ENCODE measurements around the gene MAN1A1.
A peak's percentile ranks its signal among the peaks of the same experiment; 100 is the strongest.
"Not testable (repeated sequence)": the region's sequence is repeated elsewhere in the genome, so short reads cannot be mapped to it uniquely, and the experiment has no call there.

Gene MAN1A1

DNA sequence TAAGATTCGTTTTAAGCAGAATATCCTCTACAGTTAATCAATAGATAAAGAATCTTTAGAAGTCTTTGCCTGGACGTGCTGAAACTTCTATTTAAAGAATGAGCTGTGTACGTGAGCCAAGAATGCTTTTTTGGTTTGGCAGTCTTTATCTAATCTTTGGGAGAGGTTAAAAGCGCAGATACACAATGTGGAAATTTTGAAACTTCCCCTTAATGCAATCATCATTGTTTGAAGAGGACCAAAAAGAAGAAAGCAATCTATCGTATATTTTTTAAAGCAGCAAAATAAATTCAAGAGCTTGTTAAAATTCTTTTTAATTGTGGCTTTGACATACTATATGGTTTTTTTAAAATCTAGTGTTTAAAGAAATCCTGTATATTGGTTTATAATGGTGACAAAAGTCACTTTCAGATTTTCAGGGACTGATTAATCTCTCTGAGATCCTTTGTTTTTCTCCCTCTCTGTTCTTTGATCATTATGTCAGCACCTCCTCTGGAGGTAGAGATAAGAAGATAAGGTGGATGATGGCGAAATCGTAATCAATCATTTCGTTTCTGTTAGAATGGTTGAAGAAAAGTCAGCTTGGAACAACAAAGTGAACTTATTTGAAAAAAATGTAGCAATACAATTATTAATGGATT, 179.0 kb downstream of the MAN1A1 start:
- DNase-seq: peak; percentile 41

DNA sequence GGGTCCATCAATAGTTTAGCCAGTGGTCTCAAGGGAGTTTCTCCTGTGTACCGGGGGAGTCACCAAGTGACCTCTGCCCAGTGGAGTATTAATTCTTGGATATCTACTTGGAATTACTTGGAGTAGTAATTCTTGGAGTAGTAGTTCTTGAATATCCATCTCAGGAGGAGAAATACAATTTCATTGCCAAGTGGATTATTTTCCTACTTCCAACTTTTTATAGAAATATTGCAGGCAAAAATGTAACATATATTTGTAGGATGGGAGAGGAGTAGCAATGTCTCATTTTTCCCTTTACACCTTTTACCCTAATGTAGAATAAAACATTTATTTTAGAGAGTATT, 179.5 kb downstream of the MAN1A1 start:
- no peak for DNase-seq

DNA sequence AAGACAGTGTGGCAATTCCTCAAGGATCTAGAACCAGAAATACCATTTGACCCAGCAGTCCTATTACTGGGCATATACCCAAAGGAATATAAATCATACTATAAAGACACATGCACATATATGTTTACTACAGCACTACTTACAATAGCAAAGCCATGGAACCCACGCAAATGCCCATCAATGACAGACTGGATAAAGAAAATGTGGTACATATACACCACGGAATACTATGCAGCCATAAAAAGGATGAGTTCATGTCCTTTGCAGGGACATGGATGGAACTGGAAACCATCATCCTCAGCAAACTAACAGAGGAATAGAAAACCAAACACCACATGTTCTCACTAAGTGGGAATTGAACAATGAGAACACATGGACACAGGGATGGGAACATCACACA, 180.2 kb downstream of the MAN1A1 start:
- DNase-seq: not testable (repeated sequence)

DNA sequence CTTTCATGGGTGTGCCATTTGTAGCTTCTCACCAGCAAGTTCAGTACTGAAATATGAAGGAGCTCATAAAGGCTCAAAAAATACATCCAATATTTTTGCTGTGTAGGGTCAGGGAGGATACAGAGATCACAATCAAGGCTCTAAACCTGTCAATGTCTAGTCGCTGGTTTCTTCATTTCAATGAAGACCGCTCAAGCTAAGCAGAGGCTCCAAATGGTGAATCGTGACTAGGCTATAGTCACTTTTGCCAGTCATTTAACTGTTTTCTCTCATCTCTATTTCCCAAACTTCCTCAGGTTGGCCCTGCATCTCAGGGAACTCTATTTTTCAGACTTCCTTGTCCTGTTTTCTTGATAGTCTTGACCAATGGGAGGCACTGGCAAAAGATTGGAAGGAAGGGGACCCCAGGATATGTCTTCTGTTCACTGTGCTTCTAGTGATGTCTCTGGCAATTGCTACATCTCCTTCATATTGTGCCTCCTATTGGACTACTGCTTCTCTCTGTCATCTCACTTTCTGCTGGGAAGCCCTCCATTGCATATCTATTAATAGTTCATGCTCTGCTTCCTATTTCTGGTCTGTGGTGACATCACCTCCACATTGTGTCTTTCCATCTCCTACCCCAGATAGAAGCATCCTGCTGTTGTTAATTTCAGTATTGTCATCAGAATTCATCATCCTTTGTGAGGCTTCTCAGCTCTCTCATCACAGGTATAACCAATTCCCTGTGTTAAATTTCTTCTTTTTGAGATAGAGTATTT, 183.4 kb downstream of the MAN1A1 start:
- no peak for DNase-seq

DNA sequence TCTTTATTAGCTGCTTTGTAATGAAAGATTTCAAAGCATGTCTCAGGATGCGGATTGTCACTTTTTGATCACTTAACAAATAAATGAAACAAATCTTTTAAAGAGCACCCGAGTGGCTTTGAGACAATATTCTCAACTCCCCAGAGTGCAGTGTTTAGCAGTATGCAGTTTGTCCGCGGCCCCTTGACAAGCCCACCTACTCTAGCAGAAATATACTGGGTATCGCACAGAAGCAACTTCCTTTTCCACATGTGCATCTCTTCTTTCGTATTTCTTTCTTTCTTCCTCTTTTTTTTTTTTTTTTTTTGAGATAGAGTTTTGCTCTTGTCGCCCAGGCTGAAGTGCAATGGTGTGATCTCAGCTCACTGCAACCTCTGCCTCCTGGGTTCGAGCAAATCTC, 186.6 kb downstream of the MAN1A1 start:
- no peak for DNase-seq

DNA sequence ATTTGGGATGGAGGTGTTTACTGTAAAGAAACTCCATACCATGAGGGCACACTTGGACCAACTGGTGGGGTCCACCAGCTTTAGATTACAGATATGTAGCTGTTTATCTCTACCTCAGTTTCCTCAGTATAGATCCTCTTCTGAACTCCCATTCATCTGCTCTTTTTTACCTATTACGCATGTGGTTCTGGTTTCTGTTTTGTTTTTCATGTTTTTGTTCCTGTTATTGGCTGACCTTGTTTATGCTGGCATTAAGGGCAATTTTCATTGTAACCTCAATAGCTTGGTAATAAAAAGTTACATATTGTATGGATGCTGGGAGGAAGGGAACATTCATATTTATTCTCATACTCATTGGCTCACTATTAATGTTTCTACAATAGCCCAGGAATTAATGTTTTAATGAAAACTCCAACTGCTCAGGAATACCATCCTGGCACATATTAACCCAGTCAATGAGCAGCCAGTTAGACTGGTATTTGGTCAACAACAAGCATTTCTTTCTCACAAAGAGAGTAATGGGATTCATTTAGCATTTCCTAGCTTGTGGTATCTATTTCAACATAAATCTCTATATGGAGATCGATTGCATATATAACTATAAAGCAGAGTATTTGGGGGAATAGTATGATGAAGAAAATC, 187.3 kb downstream of the MAN1A1 start:
- DNase-seq: no peak

DNA sequence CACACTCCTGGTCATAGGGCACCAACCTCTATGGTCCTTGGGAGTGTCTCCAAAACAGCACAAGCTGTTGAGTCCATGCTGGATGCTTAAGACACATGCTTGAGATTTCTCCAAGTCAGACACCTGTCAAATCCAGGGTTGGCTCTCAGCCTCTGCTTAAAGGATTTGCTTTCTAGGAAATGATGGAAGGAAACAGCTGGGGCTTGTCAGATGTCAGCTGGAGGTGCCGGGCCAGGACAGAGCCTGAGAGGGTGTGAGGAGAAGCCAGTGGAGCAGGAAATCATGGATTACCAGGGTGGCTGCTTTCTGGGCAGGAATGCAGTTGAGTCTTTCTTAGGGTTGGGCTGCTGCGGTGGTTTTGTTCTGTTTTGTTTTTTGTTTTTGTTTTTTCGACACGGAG, 188.1 kb downstream of the MAN1A1 start:
- DNase-seq: no peak

DNA sequence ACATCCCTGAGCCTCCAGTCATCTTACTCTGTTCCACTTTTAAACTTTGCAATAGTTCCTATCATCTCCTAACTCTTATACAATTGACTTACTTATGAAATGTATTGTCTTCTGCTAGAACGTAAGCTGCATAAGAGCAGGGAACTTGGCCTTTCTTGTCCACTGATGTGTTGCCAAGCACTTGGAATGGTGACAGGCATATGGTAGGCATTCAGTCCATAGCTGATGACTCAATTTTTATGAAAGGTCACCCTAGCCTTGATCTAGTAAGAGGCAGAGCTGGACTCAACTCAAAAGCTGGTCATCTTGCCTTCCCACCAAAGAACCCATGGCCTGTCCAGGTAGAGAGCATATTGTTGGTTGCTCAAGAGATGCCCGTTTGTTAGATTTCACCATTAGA, 188.7 kb downstream of the MAN1A1 start:
- no peak for DNase-seq

DNA sequence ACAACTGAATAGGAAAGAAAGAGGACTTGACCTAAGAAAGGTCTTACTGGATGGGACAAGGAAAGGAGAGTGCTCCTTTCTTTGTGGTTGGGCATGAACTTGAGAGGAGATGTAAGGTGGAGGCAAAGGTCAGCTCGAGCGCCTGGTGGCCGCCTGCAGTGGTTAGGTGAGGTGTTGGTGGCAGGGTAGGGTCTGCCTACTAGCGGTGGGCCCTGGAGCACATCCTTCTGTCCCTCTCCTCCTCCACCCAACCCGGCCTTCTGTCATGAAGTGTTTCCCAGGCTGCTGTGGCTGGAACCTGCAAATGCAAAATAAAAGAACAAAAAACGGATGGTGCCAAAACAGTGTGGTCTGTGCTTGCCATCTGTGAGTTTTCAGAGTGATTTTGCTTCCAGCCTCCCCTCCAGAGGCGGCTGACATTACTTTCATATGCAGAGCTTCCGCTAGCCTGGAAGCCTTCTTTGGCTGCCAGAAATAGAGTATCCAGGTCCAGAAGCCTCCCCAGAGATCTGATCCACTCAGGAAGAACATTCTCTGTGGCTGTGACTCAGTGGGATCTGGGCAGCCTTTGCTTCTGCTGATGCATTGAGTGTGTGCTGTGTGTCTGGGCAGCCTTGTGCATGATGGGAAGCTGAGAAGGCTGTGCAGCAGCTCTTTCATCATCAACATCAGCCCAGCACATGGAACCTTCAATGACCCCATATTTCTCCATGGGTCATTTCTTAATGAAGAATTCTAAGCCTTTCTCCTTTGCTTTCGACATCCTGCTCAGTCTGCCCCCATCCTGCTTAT, 191.3 kb downstream of the MAN1A1 start:
- DNase-seq: peak; percentile 70

DNA sequence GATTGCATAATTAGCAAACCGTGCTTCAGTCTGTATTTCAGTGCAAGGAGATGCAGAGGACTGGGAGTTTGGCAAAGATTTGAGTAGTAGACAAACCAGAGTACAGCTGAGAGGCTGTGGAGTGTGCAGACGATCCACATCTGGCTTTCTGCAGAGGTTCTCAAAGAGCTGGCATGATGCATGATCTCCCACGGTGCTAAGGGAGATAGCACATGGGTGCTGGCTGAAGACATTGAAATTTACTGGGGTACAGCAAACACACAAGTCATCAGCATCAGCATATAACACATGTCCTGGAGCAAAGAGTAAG, 192.1 kb downstream of the MAN1A1 start:
- DNase-seq: no peak

DNA sequence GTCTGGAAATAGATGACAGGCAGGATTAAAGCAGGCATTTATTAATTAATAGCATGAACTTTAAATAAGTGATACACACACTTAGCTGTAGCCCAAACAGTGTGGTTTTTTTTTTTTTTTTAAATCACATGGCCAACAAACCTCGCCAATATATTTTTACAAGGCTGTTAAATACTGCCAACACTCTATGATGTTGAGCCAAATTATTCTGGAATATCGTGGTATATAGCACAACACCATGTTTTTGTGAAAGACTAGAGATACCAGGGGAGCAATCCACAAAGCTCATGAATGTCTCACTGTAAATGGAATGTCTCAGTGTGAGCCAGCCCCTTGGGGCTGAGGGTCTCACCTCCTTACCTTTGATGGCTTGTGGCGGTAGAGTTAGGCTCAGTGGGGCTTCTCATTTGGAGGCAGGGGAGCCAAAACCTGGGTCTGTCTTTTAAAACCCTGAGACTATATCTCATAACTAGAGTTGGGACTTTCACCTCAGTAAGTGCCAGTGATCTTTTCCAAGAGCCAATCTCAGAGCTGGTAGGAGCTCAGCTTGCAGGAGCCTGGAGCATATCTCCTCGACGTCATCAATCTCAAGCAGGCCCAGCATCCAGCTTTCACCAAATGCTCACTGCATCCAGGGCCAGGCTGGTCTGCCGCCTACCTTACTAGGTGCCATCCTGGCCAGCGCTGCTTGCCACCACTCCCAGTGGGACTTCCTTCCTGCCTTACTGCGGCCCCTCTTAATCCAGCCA, 192.6 kb downstream of the MAN1A1 start:
- no peak for DNase-seq

DNA sequence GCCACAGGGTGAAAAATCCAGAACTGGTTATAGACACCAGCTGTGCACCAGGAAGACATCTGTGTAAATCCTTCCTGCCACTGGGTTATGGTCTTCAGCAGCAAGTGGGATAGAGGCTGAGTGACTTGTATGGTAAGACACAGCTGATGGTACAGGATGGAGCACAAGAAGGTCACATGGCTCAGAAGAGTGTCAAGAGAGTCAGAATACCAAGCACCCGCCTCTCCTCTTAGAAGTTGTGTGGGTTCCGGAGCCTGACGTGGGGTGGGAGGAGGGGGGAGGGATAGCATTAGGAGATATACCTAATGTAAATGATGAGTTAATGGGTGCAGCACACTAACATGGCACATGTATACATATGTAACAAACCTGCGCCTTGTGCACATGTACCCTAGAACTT, 193.5 kb downstream of the MAN1A1 start:
- DNase-seq: not testable (repeated sequence)

DNA sequence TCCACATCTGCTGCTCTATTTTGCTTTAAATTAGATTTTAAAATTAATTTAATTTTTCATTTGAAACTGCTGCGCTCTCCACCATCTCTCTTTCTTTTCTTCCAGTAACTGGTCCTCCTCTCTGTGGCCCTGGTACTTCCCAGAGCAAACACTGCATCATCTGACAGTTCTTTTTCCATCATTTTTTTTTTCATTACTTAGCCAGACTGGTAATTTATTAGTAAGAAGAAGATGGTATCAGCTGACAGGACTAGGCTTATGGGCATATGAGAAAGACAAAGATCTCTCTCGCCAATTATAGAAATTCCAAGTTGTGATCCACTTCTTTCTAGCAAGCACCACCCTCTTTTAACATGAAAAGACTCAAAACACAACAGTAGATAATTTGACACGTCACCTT, 197.4 kb downstream of the MAN1A1 start:
- no peak for DNase-seq

DNA sequence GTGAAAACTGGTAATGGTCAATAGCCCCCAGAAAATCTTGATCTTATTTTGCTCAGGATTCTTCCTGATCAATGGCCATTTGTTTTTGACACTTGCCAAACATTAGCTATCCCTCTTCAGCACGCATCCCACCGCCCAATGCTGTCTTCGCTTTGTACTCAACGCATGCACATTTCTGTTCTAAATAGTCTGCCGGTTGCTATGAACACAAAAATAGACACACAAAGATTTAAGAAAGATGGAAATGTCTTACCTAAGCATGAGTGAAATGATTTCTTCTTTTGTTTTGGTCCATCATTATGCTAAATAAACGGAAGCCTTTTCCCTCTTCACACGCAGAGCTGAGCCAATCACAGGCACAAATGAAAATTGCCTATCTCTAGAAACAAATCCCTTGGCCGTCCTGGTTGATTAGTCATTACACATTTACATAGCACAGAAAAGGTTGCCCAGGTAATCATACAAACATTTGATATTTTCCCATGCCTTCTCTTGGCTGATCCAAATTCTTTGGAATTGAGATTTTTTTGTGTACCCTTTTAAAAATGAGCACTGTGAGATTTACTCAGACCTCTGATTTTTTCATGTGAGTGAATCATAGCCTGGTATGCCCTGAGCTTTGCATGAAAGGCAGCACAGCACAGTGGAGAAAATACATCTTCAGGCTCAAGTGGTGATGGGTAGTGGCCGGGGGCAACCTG, 200.6 kb downstream of the MAN1A1 start:
- peak; percentile 26 for DNase-seq

DNA sequence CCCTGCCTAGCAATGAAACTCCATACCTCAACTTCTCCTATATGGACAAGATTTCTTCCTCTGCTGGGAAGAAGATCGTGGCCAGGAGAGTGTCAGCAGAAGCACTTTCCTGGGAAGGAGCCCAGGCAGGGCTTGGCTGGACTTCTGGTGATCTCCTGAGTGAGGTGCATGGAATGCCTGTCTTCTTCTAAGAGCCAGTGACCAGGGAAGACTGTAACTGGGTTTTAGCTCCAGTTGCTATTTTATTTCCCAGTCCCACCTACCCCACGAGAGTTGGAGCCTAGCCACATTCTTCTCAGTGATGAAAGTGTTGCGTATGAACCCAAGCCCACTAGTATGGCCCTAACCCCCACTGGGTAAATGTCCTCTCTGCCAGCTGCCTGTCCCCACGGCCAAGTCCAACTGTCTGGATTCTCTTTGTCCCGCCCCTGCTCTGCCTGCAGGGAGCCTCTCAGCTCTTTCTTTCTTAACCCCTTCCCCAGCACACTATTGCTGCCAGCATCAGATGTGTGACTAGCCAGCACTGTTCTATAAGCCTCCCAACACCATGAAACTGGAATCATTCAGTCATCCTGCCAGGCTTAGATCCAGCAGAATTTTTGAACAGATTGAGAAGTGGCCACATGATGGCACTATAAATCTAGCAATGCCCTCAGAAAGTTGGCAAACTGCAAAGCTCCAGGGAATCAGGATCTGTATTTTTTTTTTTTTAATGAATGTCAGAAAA, 201.3 kb downstream of the MAN1A1 start:
- peak; percentile 85 for DNase-seq

DNA sequence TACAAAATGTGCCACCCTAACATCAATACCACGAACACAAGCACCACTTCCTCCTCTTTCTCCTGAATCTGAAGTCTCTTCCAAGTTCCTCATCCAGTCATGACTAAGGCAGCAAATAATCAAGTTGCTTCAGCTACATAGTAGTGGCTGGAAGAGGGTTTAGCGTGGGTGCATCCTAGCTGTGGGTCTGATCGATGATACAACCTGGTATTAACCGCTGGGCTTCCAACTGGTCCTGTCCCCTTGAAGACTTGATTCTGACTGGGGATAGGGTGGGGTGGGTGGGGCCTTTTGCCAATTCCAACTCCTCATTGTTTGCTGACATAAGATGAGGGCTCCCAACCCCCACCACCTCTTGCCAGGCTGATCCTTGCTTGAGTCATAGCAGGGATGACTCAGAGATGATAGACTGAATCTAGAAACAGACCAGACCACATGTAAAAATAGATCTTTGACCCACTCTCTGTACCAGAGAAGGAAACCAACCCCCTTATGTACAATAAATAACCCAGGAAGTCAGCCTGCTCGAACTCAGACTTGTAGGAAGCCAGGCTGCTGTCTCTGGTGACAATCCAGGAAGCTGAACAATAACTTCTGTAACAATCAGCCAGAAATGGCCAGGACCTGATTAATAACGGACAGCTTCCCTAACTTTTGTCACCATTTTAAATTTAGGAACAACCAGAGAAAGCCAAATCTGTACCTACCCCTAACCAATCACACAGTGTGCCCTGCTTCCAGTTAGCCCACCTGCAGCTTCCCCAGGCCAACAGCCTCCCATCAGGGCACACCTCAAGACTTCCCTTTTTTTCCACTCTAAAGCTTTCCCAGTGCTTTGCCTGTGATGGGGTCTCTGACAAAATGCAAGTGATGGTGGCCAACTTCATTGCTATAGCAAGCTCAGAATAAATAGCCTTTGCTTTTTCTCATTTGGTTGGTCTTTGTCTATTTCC, 202.2 kb downstream of the MAN1A1 start:
- DNase-seq: peak; percentile 97

DNA sequence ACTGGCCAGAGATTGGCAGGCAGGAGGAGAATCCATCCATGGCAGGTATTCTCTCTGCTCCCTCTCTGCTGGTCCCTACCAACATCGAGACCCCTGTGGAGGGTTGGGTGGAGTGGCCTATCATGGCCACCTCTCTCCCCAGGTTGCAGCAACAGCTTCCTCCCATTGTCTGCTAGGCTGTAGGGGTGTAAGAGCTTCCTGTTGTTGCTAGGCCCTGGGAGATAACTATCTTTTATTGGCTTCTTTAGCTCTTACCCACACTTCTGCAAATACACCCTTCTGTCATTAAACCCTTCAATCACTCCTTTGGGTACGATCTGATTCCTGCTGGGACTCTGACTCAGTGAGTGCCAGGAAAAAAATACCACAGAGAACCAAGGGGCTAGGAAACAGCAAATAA, 204.4 kb downstream of the MAN1A1 start:
- no peak for DNase-seq

DNA sequence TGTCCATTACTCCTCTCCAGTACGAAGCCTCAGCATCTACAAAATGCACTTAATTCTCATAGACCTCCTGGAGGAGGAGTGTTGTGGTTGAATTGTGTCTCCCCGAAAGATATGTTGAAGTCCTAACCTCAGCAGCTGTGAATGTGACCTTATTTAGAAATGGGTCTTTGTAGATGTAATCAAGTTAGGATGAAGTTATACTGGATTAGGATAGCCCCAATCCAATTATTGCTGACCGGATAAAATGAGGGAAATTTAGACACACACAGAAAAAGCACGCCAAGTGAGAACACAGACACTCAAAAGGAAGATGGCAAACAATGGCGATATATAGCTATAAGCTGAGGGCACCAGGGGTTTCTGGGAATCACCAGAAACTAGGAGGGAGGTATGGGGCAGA, 206.9 kb downstream of the MAN1A1 start:
- no peak for DNase-seq

DNA sequence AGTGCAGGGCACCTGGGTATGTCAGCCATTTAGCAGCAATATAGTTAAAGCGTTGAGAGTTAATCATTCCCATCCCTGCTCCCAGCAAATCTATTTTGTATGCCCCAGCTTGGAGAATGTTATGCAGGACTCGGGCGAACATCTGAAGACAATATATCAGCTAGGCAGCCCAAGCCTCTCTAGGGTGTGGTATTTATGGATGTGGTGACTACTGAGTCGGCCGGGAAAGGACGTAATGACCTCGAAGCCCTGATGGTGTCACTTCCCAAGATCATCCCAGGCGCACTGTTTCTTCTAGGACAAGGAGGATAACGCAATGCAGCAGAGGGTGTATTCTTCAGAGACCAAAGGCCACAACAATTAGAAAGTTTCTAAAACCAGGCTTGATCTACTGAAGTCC, 207.5 kb downstream of the MAN1A1 start:
- DNase-seq: peak; percentile 43

All from fibroblast of skin of abdomen (primary cell).